Measurements from ENCODE around the gene CCDC188.

CCDC188 gene

GRCh38 chr22:20102203-20102780, 48.6 kb downstream of the CCDC188 start:
- no peak for DNase-seq

DNA sequence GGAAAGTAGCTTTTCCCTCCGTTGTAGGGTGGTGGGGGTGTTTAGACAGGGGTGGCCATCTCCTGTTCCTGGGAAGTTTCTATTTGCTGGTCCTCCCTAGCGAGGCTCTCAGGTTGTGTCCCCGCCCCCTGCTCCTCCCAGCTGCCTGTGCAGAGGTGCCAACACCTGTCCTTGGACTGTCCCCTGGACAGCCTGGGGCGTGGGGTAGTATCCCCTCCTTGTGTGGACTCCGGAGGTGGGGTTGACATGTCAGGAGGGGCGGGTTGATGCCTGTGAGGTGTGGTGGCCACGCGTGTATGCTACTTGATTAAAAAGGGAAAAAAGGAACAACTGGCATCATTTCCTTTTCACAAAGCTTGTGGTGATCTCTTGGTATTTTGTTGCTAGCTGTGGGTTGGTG, 49.2 kb downstream of the CCDC188 start:
- no peak for DNase-seq

- DNase-seq = no peak
Measured at GRCh38 chr22:20099099-20099711, 51.6 kb downstream of the CCDC188 start.
